Measurements from ENCODE around the gene HTR6.

The HTR6 gene

GRCh38 chr1:19647643-19648042 lies 17.0 kb upstream of the HTR6 start:
- no peak for TF ChIP-seq CTCF (conservative IDR thresholded peaks at IDR 0.05; ENCODE audit: low read depth)
- no peak for DNase-seq (ENCODE audit: low spot score)
- H3K27ac ChIP-seq = peak overlapping the region; percentile 93
- ChIA-PET CTCF (interaction anchor here (1.0 kb wide), 1 partner anchor 13 kb away, joined by 4 read pairs; no protein-coding TSS in a partner anchor), POLR2A (ENCODE audit: low non-redundant PET) (interaction anchor here (0.7 kb wide), 1 partner anchor 334 kb away, joined by 3 read pairs; no protein-coding TSS in a partner anchor)

DNA sequence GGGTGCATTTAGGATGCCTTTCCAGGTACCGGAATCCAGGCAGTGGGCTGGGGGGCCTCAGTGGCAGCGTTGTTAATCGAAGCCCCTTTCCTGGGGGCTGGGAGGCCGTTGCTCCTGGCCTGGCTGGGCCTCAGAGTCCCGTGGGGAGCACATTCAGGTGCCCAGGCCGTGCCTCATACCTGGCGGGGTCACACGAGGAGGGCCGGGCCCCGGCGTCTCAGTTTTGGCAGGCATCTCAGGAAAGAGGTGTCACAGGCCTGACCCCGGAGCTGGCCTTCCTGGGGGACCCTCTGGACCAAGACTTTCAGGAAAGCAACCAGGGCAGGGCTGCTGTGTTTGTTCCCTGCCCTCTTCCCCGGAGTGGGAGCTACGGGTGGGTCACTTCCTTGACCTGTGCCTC lies 16.4 kb upstream of the HTR6 start:
- H3K27ac ChIP-seq = peak overlapping the region; percentile 93
- no peak for TF ChIP-seq CTCF (conservative IDR thresholded peaks at IDR 0.05; ENCODE audit: low read depth)
- POLR2A ChIA-PET (ENCODE audit: low non-redundant PET) = no interaction called here
- no peak for DNase-seq (ENCODE audit: low spot score)
- CTCF ChIA-PET = interaction anchor here (0.6 kb wide), 1 partner anchor 260 kb away, joined by 3 read pairs; no protein-coding TSS in a partner anchor

DNA sequence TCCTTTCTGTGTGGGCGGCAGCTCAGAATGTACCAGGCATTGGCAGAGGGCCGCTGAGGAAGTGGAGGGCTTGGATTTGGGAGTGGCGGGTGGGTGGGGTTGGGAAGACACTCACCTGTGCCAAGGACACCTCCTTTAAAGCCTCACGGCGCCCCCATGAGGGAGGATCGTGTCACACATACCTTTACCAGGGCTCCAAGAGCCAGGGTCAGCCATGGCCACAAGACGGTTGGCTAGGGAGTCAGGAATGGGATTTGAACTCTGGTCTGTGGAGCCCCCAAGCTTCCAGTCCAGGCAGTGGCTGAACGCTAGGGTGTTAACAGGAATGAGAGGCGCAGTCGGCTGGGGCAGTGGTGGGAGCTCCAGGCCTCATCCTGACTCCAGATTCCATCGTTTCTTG lies 16.0 kb upstream of the HTR6 start:
- TF ChIP-seq CTCF (conservative IDR thresholded peaks at IDR 0.05; ENCODE audit: low read depth) = peak; percentile 35; the same call in 1 of the 2 replicates
- CTCF ChIA-PET = interaction anchor here (0.6 kb wide), 2 partner anchors 95 to 261 kb away, joined by 3 read pairs; no protein-coding TSS in a partner anchor
- H3K27ac ChIP-seq = peak overlapping the region; percentile 93
- POLR2A ChIA-PET (ENCODE audit: low non-redundant PET) = no interaction called here
- no peak for DNase-seq (ENCODE audit: low spot score)

GRCh38 chr1:19650416-19651140 lies 14.1 kb upstream of the HTR6 start:
- ChIA-PET CTCF (interaction anchor here (0.6 to 1.1 kb wide), 5 partner anchors 12 to 366 kb away, joined by 3 to 6 read pairs (median 4); no protein-coding TSS in a partner anchor), POLR2A (ENCODE audit: low non-redundant PET) (no interaction called here)
- no peak for TF ChIP-seq CTCF (conservative IDR thresholded peaks at IDR 0.05; ENCODE audit: low read depth)
- peak overlapping the region; percentile 77 for H3K27ac ChIP-seq
- no peak for DNase-seq (ENCODE audit: low spot score)

GRCh38 chr1:19651141-19651737 lies 13.4 kb upstream of the HTR6 start:
- peak; percentile 65 for TF ChIP-seq CTCF (conservative IDR thresholded peaks at IDR 0.05; ENCODE audit: low read depth)
- H3K27ac ChIP-seq = peak overlapping the region; percentile 77
- ChIA-PET POLR2A (ENCODE audit: low non-redundant PET) (no interaction called here), CTCF (interaction anchor here (0.6 to 1.1 kb wide), 8 partner anchors 11 to 366 kb away, joined by 3 to 7 read pairs (median 4); no protein-coding TSS in a partner anchor)
- DNase-seq (ENCODE audit: low spot score) = no peak

DNA sequence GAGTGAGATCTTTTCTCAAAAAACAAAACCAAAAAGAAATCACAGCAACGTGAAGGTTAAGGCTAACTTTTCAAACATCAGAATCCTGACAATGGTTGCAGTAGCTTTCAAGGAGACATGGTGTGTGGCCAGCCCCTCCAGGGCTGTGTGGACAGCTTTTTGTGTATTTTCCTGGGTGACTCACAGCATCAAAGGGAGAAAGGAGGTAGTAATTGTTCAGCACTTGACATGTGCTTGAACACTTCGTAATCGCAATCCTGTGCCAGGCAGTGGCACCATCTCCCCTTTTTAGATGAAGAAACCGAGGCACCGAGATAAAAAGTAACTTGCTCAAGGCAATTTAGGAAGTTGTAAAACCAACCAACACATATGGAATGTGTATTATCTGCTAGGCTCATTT lies 10.3 kb upstream of the HTR6 start:
- no peak for DNase-seq (ENCODE audit: low spot score)
- peak overlapping the region; percentile 77 for H3K27ac ChIP-seq
- ChIA-PET POLR2A (ENCODE audit: low non-redundant PET) (interaction anchor here (0.9 kb wide), 1 partner anchor 169 kb away, joined by 3 read pairs; the partner anchor contains the start of gene CAPZB), CTCF (interaction anchor here (0.5 to 1.2 kb wide), 21 partner anchors 10 to 380 kb away, joined by 3 to 7 read pairs (median 4); partner anchors contain the start of genes CAPZB, HTR6 and NBL1)
- no peak for TF ChIP-seq CTCF (conservative IDR thresholded peaks at IDR 0.05; ENCODE audit: low read depth)
